ENCODE data around the gene APOBEC3H. TPM values are rescaled to one million over a fixed set of nuclear protein-coding genes. Genes with fewer than 3 reads are reported as not detected.
"Not testable (repeated sequence)": the region's sequence is repeated elsewhere in the genome, so short reads cannot be mapped to it uniquely, and the experiment has no call there.

The APOBEC3H gene
- total and polyA plus RNA-seq, 2 experiments from 2014 or later, result not detected

GRCh38 chr22:39055658-39056057, 41.4 kb upstream of the APOBEC3H start (continued):
- no peak for TF ChIP-seq ZNF462 (CRISPR knock-in tag; IDR thresholded peaks at IDR 0.05)

GRCh38 chr22:39061290-39061689, 35.8 kb upstream of the APOBEC3H start:
- H3K79me2 ChIP-seq (replicated peaks; ENCODE audit: insufficient read depth); H3K9me3 Mint-ChIP-seq; H3K27me3 Mint-ChIP-seq (ENCODE audit: insufficient read depth, low read depth, poor library complexity); H3K36me3 Mint-ChIP-seq (ENCODE audit: low read depth); H3K9me2 ChIP-seq (ENCODE audit: insufficient read depth); H3F3A ChIP-seq (replicated peaks; ENCODE audit: low read depth); H3K4me1 Mint-ChIP-seq; DNase-seq (ENCODE audit: low spot score); H4K20me1 ChIP-seq (replicated peaks; ENCODE audit: insufficient read depth); H3K4me3 Mint-ChIP-seq; H3K4me3 ChIP-seq; H3K4me2 ChIP-seq; H2AFZ ChIP-seq; H3K27me3 ChIP-seq (ENCODE audit: insufficient read depth); ATAC-seq; H3K27ac ChIP-seq (ENCODE audit: low read depth); H3K36me3 ChIP-seq (ENCODE audit: insufficient read depth); H3K27ac Mint-ChIP-seq; H3K4me1 ChIP-seq (ENCODE audit: insufficient read depth): not testable (repeated sequence)

GRCh38 chr22:39061951-39062350, 35.1 kb upstream of the APOBEC3H start:
- not testable (repeated sequence) for H4K20me1 ChIP-seq (replicated peaks; ENCODE audit: insufficient read depth); H3K79me2 ChIP-seq (replicated peaks; ENCODE audit: insufficient read depth); DNase-seq (ENCODE audit: low spot score); H3K27me3 Mint-ChIP-seq (ENCODE audit: insufficient read depth, low read depth, poor library complexity); H3K36me3 ChIP-seq (ENCODE audit: insufficient read depth); H3K27ac ChIP-seq (ENCODE audit: low read depth); H3K4me1 Mint-ChIP-seq; H3K9me2 ChIP-seq (ENCODE audit: insufficient read depth); H3K9me3 Mint-ChIP-seq; H3F3A ChIP-seq (replicated peaks; ENCODE audit: low read depth); H3K4me1 ChIP-seq (ENCODE audit: insufficient read depth); H3K36me3 Mint-ChIP-seq (ENCODE audit: low read depth); H2AFZ ChIP-seq; H3K4me2 ChIP-seq; H3K27me3 ChIP-seq (ENCODE audit: insufficient read depth); H3K4me3 ChIP-seq; H3K27ac Mint-ChIP-seq; ATAC-seq; H3K4me3 Mint-ChIP-seq

- H3K9me2 ChIP-seq (ENCODE audit: insufficient read depth); H4K20me1 ChIP-seq (replicated peaks; ENCODE audit: insufficient read depth); H3K36me3 Mint-ChIP-seq (ENCODE audit: low read depth); H3K36me3 ChIP-seq (ENCODE audit: insufficient read depth); H3K27me3 ChIP-seq (ENCODE audit: insufficient read depth); H3K4me1 Mint-ChIP-seq; H3K4me3 ChIP-seq; H3F3A ChIP-seq (replicated peaks; ENCODE audit: low read depth); H3K27me3 Mint-ChIP-seq (ENCODE audit: insufficient read depth, low read depth, poor library complexity); H3K27ac Mint-ChIP-seq; H3K4me2 ChIP-seq; H3K79me2 ChIP-seq (replicated peaks; ENCODE audit: insufficient read depth); H3K4me3 Mint-ChIP-seq; H3K27ac ChIP-seq (ENCODE audit: low read depth); ATAC-seq; DNase-seq (ENCODE audit: low spot score); H2AFZ ChIP-seq; H3K4me1 ChIP-seq (ENCODE audit: insufficient read depth); H3K9me3 Mint-ChIP-seq: not testable (repeated sequence)
Observed at GRCh38 chr22:39063904-39064303, 33.1 kb upstream of the APOBEC3H start.

GRCh38 chr22:39066442-39067276, 30.4 kb upstream of the APOBEC3H start:
- not testable (repeated sequence) for H3K4me1 ChIP-seq (ENCODE audit: insufficient read depth); H3K27ac Mint-ChIP-seq; H3K36me3 ChIP-seq (ENCODE audit: insufficient read depth); H3K27ac ChIP-seq (ENCODE audit: low read depth); H3K79me2 ChIP-seq (replicated peaks; ENCODE audit: insufficient read depth); H3F3A ChIP-seq (replicated peaks; ENCODE audit: low read depth); H3K9me3 Mint-ChIP-seq; H3K27me3 ChIP-seq (ENCODE audit: insufficient read depth); H2AFZ ChIP-seq; H3K4me3 ChIP-seq; H3K4me3 Mint-ChIP-seq; ATAC-seq; H3K9me2 ChIP-seq (ENCODE audit: insufficient read depth); H3K4me2 ChIP-seq; DNase-seq (ENCODE audit: low spot score); H4K20me1 ChIP-seq (replicated peaks; ENCODE audit: insufficient read depth); H3K36me3 Mint-ChIP-seq (ENCODE audit: low read depth); H3K27me3 Mint-ChIP-seq (ENCODE audit: insufficient read depth, low read depth, poor library complexity)
- peaks cover 15% of the 10 kb centered on the region for H3K4me1 Mint-ChIP-seq
